ENCODE data around the gene ZNF519.
"Not testable (repeated sequence)": the region's sequence is repeated elsewhere in the genome, so short reads cannot be mapped to it uniquely, and the experiment has no call there.

- not testable (repeated sequence) for TF ChIP-seq CTCF (IDR thresholded peaks at IDR 0.05); EZH2 (IDR thresholded peaks at IDR 0.05; ENCODE audit: borderline replicate concordance, insufficient read depth, low read depth, low read length, poor library complexity, severe bottlenecking)
These were observed 18.5 kb upstream of the ZNF519 start for GRCh38 chr18:14150766-14151165.
